Endothelial cell of umbilical vein (primary cell): ENCODE data around the gene LMF2. TPM values are rescaled to one million over a fixed set of nuclear protein-coding genes. Genes with fewer than 3 reads are reported as not detected.
"Not testable (repeated sequence)": the region's sequence is repeated elsewhere in the genome, so short reads cannot be mapped to it uniquely, and the experiment has no call there.

Experiments used
- BruUV-seq: library from RNA; stranded (reverse); fragments of 400-500 nt; replicated peaks from 2 replicates; lab custom pipeline; 2021; lab: Mats Ljungman, UMichigan
- CTCF ChIA-PET: fragments of 300-600, 350-600 bp; sonication (Branson Sonifier 250); formaldehyde crosslinking; loops from one replicate; lab custom pipeline; 2021; ENCODE audit warnings: antibody characterized with exemption, inconsistent platforms; lab: Charles Lee
- POLR2A ChIA-PET: fragments of 300-600, 350-600 bp; sonication (Branson Sonifier 250); formaldehyde crosslinking; loops from one replicate; lab custom pipeline; 2021; ENCODE audit warnings: antibody characterized with exemption, inconsistent platforms; lab: Charles Lee
- DNase-seq: peaks from one replicate; pipeline ENCODE4 v3.0.0-alpha.2; 2011; ENCODE audit warnings: low read depth, low spot score
- FAIRE-seq: peaks from 2 replicates; lab custom pipeline; 2011; peaks lifted over from hg19 to GRCh38; lab: Jason Lieb, UNC
- H2AFZ ChIP-seq: 2 replicates; pipeline ENCODE4 v1.6.0; 2012; ENCODE audit warnings: low read depth, low read length, control low read depth, inconsistent platforms
- H3K27ac ChIP-seq: 2 replicates; pipeline ENCODE4 v1.5.1; 2011; ENCODE audit warnings: low read depth, mild to moderate bottlenecking, control low read depth, low read length, moderate library complexity; ENCODE audit not compliant: insufficient read depth
- H3K27me3 ChIP-seq, 2 experiments: 2 replicates each; pipeline versions ENCODE4 v1.6.0 to v1.6.1; 2011; ENCODE audit warnings: low read length in 2 of 2, mixed read lengths in 1 of 2; ENCODE audit not compliant: control insufficient read depth in 2 of 2, insufficient read depth in 2 of 2
- H3K36me3 ChIP-seq, 2 experiments: 2 replicates in 1 of 2; 3 replicates in 1 of 2; pipeline ENCODE4 v1.5.1; 2011; ENCODE audit warnings: low read length in 2 of 2, mild to moderate bottlenecking in 1 of 2, moderate library complexity in 1 of 2; ENCODE audit not compliant: control insufficient read depth in 2 of 2, insufficient read depth in 2 of 2; ENCODE audit errors: extremely low read depth in 1 of 2
- H3K4me1 ChIP-seq: 3 replicates; pipeline ENCODE4 v1.5.1; 2011; ENCODE audit warnings: mild to moderate bottlenecking, low read length; ENCODE audit not compliant: control insufficient read depth, insufficient read depth; ENCODE audit errors: extremely low read depth
- H3K4me2 ChIP-seq: 2 replicates; pipeline ENCODE4 v1.6.1; 2011; ENCODE audit warnings: low read length, control low read depth, mixed read lengths; ENCODE audit not compliant: insufficient read depth
- H3K4me3 ChIP-seq, 3 experiments: fragments of 200-600 bp in 1 of 3; sonication (generic), shearing (Covaris generic) in 1 of 3; replicated peaks in 1 of 3; 2 replicates each; pipeline ENCODE4 v1.5.1; 2011 to 2016; ENCODE audit warnings: control low read depth in 3 of 3, low read length in 3 of 3, mild to moderate bottlenecking in 2 of 3, inconsistent platforms in 1 of 3, low read depth in 1 of 3, moderate library complexity in 1 of 3; ENCODE audit not compliant: insufficient read depth in 1 of 3
- H3K79me2 ChIP-seq: 2 replicates; pipeline ENCODE4 v1.6.0; 2012; ENCODE audit warnings: low read length, inconsistent platforms; ENCODE audit not compliant: control insufficient read depth, insufficient read depth
- H3K9ac ChIP-seq: replicated peaks from 2 replicates; pipeline ENCODE3; 2011; ENCODE audit warnings: low read length, control low read depth; ENCODE audit not compliant: insufficient read depth; ENCODE audit errors: extremely low read depth
- H3K9me1 ChIP-seq: replicated peaks from 3 replicates; pipeline ENCODE4 v1.6.0; 2011; ENCODE audit warnings: mild to moderate bottlenecking, low read length; ENCODE audit not compliant: control insufficient read depth, insufficient read depth; ENCODE audit errors: extremely low read depth
- H3K9me3 ChIP-seq: replicated peaks from 2 replicates; pipeline ENCODE4 v1.5.1; 2012; ENCODE audit warnings: low read length, inconsistent platforms; ENCODE audit not compliant: control insufficient read depth, insufficient read depth
- H4K20me1 ChIP-seq: replicated peaks from 2 replicates; pipeline ENCODE3; 2011; ENCODE audit warnings: mild to moderate bottlenecking, low read length; ENCODE audit not compliant: control insufficient read depth, insufficient read depth; ENCODE audit errors: extremely low read depth
- JUN ChIP-seq: IDR thresholded peaks from 2 replicates; pipeline ENCODE4 v1.6.1; 2011; ENCODE audit warnings: borderline replicate concordance, low read depth; ENCODE audit not compliant: insufficient read length, insufficient read depth
- MYC ChIP-seq: IDR thresholded peaks from one replicate; pipeline ENCODE4 v1.6.1; 2011; ENCODE audit warnings: mild to moderate bottlenecking, low read depth, low read length
- dilution Hi-C: fragments of 300-500 bp; cut with MboI; formaldehyde crosslinking; loops from one replicate; pipeline ENCODE4 v1.15.0; 2019; ENCODE audit warnings: low sequenced_read_pairs; ENCODE audit not compliant: extremely low pct_ligation_motif_present
- intact Hi-C: fragments of 100-400 bp; cut with micrococcal nuclease; formaldehyde crosslinking; loops from one replicate; pipeline ENCODE4 v1.10.0; 2022
- polyA plus RNA-seq, 4 experiments: library from polyadenylated mRNA; depleted of rRNA in 3 of 4; stranded (reverse) in 3 of 4; unstranded in 1 of 4; fragments of >200 nt; gene quantifications; 2 replicates each; pipeline versions ENCODE4 v1.2.1 to v1.2.3, GENCODE V29; 2011 to 2012; ENCODE audit warnings: missing spikeins in 1 of 4
- total RNA-seq: library from RNA; stranded (reverse); gene quantifications from 2 replicates; pipeline ENCODE4 v1.2.3, GENCODE V29; 2021
- TF ChIP-seq, protein P1 (sequence below), 2 donors: IDR thresholded peaks; 1 replicate in 1 of 2; 2 replicates in 1 of 2; pipeline ENCODE4 v1.5.1; 2011; ENCODE audit warnings: low read length in 2 of 2, mild to moderate bottlenecking in 2 of 2, moderate library complexity in 2 of 2, control low read depth in 1 of 2, inconsistent platforms in 1 of 2, low read depth in 1 of 2; ENCODE audit not compliant: insufficient read depth in 1 of 2; ENCODE audit errors: extremely low read depth in 1 of 2

Gene LMF2
- total and polyA plus RNA-seq, 2 donors (not counting 3 experiments of a cell fraction or from before 2014, with no cell fraction given) = 89.7 to 112 TPM

DNA sequence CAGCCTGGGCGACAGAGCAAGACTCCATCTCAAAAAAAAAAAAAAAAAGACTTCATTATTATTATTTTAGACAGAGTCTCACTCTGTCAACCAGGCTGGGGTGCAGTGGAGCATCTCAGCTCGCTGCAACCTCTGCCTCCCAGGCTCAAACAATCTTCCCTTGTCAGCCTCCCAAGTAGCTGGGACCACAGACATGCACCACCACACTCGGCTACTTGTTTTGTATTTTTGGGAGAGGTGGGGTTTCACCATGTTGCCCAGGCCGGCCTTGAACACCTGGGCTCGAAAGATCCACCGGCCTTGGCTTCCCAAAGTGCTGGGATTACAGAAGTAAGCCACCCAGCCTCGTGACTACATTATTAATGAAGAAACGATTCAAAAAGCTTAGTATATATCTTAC is 27.6 kb upstream of the LMF2 start:
- Histone ChIP-seq H3K9me3 (no peaks in the 10 kb centered on the region), H4K20me1 (no peaks in the 10 kb centered on the region), H3K36me3 (no peaks in the 10 kb centered on the region), H3K9ac (no peak overlapping the region), H3K4me2 (no peak overlapping the region), H3K9me1 (no peaks in the 10 kb centered on the region), H3K4me3 (no peak overlapping the region), H2AFZ (no peak overlapping the region), H3K27me3 (peaks cover 4 to 10% of the 10 kb centered on the region in 2 experiments), H3K79me2 (no peaks in the 10 kb centered on the region), H3K27ac (no peak overlapping the region), H3K4me1 (peaks cover 18% of the 10 kb centered on the region)
- ChIA-PET POLR2A (no interaction called here), CTCF (interaction anchor here (1.9 kb wide), 1 partner anchor 10 kb away, joined by 9 read pairs; the partner anchor contains the start of gene SCO2)
- TF ChIP-seq, protein P1, sequence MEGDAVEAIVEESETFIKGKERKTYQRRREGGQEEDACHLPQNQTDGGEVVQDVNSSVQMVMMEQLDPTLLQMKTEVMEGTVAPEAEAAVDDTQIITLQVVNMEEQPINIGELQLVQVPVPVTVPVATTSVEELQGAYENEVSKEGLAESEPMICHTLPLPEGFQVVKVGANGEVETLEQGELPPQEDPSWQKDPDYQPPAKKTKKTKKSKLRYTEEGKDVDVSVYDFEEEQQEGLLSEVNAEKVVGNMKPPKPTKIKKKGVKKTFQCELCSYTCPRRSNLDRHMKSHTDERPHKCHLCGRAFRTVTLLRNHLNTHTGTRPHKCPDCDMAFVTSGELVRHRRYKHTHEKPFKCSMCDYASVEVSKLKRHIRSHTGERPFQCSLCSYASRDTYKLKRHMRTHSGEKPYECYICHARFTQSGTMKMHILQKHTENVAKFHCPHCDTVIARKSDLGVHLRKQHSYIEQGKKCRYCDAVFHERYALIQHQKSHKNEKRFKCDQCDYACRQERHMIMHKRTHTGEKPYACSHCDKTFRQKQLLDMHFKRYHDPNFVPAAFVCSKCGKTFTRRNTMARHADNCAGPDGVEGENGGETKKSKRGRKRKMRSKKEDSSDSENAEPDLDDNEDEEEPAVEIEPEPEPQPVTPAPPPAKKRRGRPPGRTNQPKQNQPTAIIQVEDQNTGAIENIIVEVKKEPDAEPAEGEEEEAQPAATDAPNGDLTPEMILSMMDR (IDR thresholded peaks at IDR 0.05; ENCODE audit: extremely low read depth in 1 of 2, insufficient read depth in 1 of 2, low read depth in 1 of 2, low read length in 2 of 2) = no peak
- TF ChIP-seq MYC = no peak
- no peak for TF ChIP-seq JUN
- DNase-seq = no peak
- intact Hi-C loops = no loop called here
- BruUV-seq = no TSS peak
- dilution Hi-C loops = no loop called here
- no peak for FAIRE-seq

DNA sequence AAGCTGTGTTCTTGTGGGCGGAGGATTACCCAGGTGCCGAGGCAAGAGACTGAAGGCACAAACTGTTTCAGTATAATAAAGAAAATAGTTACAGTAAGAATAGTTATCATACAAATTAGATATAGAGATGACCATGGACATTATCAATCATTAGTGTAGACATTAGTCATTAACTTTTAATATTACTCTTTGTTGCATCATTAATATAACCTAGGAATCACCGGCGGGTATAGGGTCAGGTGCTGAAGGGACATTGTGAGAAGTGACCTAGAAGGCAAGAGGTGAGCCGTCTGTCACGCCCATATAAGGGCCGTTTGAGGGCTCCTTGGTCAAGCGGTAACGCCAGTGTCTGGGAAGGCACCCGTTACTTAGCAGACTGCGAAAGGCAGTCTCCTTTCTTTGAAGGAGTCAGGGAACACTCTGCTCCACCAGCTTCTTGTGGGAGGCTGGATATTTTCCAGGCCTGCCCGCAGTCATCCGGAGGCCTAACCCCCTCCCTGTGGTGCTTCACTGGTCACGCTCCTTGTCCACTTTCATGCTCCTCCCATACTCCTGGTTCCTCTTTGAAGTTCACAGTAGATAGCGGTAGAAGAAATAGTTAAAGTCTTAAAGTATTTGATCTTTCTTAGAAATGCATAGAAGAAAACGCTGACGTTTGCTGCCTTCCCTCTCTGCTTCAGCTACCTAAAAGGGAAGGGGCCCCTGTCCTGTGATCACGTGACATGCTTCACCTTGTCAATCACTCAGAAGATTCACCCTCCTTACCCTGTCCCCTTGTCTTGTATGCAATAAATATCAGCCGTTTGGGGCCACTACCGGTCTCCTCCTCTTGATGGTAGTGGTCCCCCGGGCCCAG is 26.6 kb upstream of the LMF2 start:
- BruUV-seq, H2AFZ ChIP-seq, H3K9me1 ChIP-seq, POLR2A ChIA-PET, dilution Hi-C loops, intact Hi-C loops, H3K79me2 ChIP-seq, DNase-seq, H4K20me1 ChIP-seq, H3K4me3 ChIP-seq, FAIRE-seq, H3K9ac ChIP-seq, H3K27ac ChIP-seq, H3K9me3 ChIP-seq, H3K36me3 ChIP-seq, H3K4me2 ChIP-seq: not testable (repeated sequence)
- CTCF ChIA-PET = interaction anchor here (1.9 kb wide), 1 partner anchor 9 kb away, joined by 9 read pairs; the partner anchor contains the start of gene SCO2
- Histone ChIP-seq H3K4me1 (peaks cover 18% of the 10 kb centered on the region), H3K27me3 (peaks cover 3 to 13% of the 10 kb centered on the region in 2 experiments)
